ENCODE results near the gene TNN. TPM values are rescaled to one million over a fixed set of nuclear protein-coding genes. Genes with fewer than 3 reads are reported as not detected.

The TNN gene
- total RNA-seq, 1 experiment from 2014 or later = 0.31 TPM

DNA sequence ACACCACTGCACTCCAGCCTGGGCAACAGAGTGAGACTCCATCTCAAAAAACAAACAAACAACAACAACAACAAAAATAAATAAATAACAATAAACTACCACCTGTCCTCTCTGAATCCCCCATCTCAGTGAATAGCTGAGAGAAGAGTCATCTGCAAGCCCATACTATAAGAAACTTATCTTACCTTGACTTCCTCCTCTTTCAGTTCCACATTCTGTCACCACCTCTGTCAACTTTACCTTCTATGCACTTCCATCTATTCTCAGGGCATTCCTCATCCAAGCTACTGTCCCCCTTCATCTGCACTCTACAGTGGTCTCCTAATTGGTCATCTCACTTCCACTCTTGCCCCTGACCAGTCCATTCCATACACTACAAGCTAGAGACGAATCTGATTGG, 66.9 kb downstream of the TNN start:
- Histone ChIP-seq H3K27me3 (ENCODE audit: control insufficient read depth, insufficient read depth, low read length) (no peaks in the 10 kb centered on the region; the same call in 1 of the 2 replicates), H3K36me3 (replicated peaks; ENCODE audit: control insufficient read depth, insufficient read depth, low read length) (no peaks in the 10 kb centered on the region), H3K4me3 (ENCODE audit: insufficient read depth, low read depth, low read length) (no peak overlapping the region)
- DNase-seq = no peak

DNA sequence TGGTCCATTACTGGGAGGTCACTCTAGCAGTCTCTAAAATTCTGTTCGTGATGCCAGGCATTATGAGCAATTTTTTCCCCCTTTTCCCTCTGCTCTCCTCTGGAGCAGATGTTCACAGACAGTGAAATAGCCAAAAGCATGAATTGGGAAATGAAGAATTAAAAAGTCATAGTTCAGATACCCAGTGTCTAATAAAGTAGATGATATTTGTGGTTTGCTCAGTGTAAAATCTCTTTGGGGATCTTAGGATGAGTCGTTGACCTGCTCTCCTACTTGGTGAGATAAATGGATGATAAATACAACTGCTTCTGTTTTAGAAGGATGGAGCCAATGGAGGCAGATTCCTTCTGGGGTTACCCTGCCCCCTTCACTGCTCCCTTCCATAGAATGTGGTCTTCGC, 68.6 kb downstream of the TNN start:
- DNase-seq = no peak
- Histone ChIP-seq H3K27me3 (ENCODE audit: control insufficient read depth, insufficient read depth, low read length) (no peaks in the 10 kb centered on the region; the same call in 1 of the 2 replicates), H3K4me3 (ENCODE audit: insufficient read depth, low read depth, low read length) (no peak overlapping the region), H3K36me3 (replicated peaks; ENCODE audit: control insufficient read depth, insufficient read depth, low read length) (no peaks in the 10 kb centered on the region)

DNA sequence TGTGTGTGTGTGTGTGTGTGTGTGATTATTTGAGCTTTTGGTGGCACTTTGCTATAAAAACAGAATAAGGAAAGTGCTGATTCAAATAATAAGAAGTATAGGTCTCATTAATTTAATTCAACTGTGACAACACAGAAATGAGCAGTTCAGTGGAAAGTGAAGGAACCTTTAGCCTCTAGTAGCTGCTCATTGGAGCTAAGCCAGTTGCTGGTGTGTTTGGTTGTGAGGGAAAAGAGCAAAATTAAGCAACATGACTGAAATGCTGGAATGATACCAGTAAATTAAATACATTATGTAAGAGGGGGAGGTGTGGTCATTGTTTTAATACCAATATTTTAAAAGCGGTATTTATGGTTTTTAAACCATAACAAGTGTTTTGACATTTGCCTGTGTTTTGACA, 69.7 kb downstream of the TNN start:
- no peak for DNase-seq
- H3K36me3 ChIP-seq (replicated peaks; ENCODE audit: control insufficient read depth, insufficient read depth, low read length) = no peaks in the 10 kb centered on the region
- H3K27me3 ChIP-seq (ENCODE audit: control insufficient read depth, insufficient read depth, low read length) = no peaks in the 10 kb centered on the region; the same call in 1 of the 2 replicates
- H3K4me3 ChIP-seq (ENCODE audit: insufficient read depth, low read depth, low read length) = no peak overlapping the region

DNA sequence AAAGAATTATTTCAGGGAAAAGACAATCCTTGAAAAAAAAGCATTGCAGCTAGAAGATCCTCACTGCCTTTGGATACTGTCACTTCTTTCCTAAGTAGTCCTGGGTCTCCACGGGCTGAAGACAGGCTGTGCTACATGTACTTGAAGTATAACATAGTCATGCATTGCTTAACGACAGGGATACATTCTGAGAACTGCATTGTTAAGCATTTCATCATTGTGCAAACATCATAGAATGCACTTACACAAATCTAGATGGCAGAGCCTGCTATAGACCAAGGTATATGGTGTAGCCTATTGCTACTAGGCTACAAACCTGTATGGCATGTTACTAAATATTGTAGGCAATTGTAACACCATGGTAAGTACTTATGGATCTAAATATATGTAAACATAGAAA, 70.9 kb downstream of the TNN start:
- no peak for DNase-seq
- no peaks in the 10 kb centered on the region for H3K36me3 ChIP-seq (replicated peaks; ENCODE audit: control insufficient read depth, insufficient read depth, low read length)
- H3K4me3 ChIP-seq (ENCODE audit: insufficient read depth, low read depth, low read length) = no peak overlapping the region
- H3K27me3 ChIP-seq (ENCODE audit: control insufficient read depth, insufficient read depth, low read length) = no peaks in the 10 kb centered on the region; the same call in 1 of the 2 replicates

DNA sequence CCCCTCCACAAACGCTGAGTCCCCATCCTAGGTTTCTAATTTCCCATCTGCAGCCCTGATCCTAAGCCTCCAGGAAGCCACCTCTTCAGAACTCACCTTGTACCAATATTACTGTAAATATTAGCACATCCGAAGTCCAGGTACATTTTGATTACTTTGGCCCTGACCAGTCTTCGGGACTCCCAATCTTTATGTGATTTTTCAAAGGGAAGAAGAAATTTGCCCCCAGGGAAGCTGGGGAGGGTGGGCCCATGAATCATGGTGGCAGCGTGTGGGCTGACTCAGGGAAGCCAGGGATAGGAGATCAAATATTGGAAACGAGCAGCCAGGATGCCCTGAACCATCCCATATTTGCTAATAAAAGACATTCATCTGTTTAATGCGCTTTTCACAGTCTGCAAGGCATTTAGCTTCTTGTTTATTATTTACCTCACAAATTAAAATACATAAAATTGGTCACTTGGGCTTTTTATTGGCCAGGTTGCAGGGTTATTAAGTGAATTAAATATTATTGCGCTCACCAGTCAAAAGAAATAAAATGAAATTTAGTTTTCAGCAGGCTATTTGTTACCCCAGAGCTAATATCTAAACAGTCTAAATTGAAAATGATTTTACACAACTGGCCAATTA, 78.4 kb downstream of the TNN start:
- peaks cover 3% of the 10 kb centered on the region; the same call in 1 of the 2 replicates for H3K27me3 ChIP-seq (ENCODE audit: control insufficient read depth, insufficient read depth, low read length)
- no peak for DNase-seq
- H3K4me3 ChIP-seq (ENCODE audit: insufficient read depth, low read depth, low read length) = no peak overlapping the region
- H3K36me3 ChIP-seq (replicated peaks; ENCODE audit: control insufficient read depth, insufficient read depth, low read length) = no peaks in the 10 kb centered on the region

DNA sequence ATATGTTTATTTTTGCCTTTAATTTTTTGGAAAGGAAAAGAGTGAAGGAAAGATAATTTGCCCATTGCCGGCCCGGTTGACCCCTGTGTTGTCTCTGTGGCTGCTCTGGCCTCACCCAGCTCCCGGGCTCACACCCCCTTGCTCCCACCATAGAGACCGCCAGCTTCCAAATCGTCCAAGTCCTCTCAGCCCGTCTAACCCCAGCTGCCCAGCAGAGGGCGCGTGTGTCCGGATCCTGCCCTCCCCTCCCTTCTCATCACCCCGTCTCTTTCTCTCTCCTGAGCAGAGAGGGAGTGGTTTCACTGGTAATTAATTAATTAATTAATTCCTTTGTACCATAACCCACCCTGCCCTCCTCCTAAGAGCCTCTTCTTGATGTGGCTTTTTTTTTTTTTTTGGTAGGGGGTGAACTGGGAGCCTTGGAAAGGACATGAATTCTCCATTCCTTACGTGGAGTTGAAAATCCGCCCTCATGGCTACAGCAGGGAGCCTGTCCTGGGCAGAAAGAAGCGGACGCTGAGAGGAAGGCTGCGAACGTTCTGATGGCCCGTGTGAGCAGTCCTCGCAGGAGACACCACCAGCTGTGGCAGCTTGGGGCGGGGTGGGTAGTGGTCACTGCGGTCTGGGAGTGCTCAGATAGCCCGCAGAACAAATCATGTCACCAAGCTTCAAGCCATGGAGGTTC, 79.0 kb downstream of the TNN start:
- Histone ChIP-seq H3K27me3 (ENCODE audit: control insufficient read depth, insufficient read depth, low read length) (peaks cover 3% of the 10 kb centered on the region; the same call in 1 of the 2 replicates), H3K4me3 (ENCODE audit: insufficient read depth, low read depth, low read length) (0 out of 2 replicates have a peak overlapping the region, but pooled peaks have one; percentile 0), H3K36me3 (replicated peaks; ENCODE audit: control insufficient read depth, insufficient read depth, low read length) (no peaks in the 10 kb centered on the region)
- DNase-seq = peak; percentile 87

DNA sequence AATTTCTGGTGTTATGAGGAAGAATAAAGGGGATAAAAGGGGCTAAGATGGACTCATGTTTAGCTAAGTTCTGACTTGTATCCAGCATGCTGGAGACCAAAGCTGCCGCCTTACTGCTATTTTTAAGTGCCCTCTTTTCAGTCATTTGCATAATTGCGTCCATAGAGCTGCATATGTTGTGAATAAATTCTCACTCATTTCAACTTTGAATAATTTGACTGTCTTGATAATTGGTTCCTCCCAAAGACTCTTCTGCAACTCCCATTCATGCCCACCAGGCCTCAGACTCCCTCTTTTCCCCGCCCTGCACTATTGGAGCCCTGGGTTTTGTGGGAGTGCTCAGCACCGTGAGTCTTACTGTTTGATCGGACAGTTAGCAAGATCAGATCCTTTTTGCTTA, 79.9 kb downstream of the TNN start:
- no peaks in the 10 kb centered on the region for H3K36me3 ChIP-seq (replicated peaks; ENCODE audit: control insufficient read depth, insufficient read depth, low read length)
- DNase-seq = no peak
- H3K4me3 ChIP-seq (ENCODE audit: insufficient read depth, low read depth, low read length) = no peak overlapping the region
- H3K27me3 ChIP-seq (ENCODE audit: control insufficient read depth, insufficient read depth, low read length) = peaks cover 3% of the 10 kb centered on the region; the same call in 1 of the 2 replicates

DNA sequence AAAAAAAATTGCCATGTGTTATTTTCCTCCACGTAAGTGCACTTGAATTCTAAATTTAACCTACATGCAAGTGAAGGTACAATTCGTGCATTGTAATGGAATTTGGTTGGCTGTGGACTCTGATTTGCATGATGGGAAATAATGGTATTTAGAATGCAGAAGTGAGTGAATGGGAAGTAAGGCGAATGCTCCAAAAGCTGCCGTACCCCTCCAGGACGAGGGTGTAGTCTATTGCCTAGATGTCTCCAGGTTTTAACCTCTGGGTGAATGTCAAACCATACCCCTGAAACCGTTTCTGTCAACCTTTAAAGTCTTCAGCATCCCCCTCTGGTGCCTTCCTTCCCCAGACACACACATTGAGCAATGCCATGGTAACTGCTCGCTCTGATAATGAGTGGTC, 80.4 kb downstream of the TNN start:
- Histone ChIP-seq H3K27me3 (ENCODE audit: control insufficient read depth, insufficient read depth, low read length) (peaks cover 3% of the 10 kb centered on the region; the same call in 1 of the 2 replicates), H3K4me3 (ENCODE audit: insufficient read depth, low read depth, low read length) (no peak overlapping the region), H3K36me3 (replicated peaks; ENCODE audit: control insufficient read depth, insufficient read depth, low read length) (no peaks in the 10 kb centered on the region)
- no peak for DNase-seq

DNA sequence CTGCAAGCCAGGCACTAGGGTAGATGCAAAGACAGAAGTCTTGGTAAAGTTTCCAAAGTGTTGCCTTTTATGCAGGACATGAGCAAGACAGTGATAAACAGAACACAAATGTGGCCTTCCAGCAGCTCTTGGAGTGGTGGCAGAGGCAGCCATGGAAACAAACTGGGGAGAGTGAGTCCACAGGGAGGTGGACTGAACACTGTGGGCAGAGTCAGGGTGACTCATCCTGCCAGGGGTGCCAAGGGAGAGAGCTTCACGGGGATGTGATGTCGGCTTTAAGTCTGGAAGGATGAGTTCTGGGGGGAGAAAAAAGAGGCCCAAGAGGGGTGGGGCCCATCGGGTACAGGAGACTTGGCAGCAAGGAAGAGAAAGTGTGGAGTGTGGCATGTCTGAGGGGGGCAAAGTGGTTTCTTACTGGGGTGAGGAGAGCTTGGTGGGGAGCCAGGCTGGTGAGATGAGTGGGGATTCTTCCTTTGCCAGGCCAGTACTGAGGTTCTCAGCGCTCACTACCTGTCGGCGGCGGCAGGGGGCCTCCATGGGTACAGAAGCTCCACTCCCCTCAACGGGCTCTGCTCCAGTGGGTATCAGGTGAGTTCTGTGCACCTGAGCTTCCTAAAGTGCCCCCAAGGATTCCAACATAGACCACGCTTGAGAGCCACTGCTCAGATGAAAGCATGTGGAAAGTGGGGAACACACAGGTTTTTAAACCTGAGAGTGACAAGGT, 83.1 kb downstream of the TNN start:
- no peak overlapping the region for H3K4me3 ChIP-seq (ENCODE audit: insufficient read depth, low read depth, low read length)
- H3K27me3 ChIP-seq (ENCODE audit: control insufficient read depth, insufficient read depth, low read length) = peaks cover 3% of the 10 kb centered on the region; the same call in 1 of the 2 replicates
- DNase-seq = no peak
- H3K36me3 ChIP-seq (replicated peaks; ENCODE audit: control insufficient read depth, insufficient read depth, low read length) = no peaks in the 10 kb centered on the region

DNA sequence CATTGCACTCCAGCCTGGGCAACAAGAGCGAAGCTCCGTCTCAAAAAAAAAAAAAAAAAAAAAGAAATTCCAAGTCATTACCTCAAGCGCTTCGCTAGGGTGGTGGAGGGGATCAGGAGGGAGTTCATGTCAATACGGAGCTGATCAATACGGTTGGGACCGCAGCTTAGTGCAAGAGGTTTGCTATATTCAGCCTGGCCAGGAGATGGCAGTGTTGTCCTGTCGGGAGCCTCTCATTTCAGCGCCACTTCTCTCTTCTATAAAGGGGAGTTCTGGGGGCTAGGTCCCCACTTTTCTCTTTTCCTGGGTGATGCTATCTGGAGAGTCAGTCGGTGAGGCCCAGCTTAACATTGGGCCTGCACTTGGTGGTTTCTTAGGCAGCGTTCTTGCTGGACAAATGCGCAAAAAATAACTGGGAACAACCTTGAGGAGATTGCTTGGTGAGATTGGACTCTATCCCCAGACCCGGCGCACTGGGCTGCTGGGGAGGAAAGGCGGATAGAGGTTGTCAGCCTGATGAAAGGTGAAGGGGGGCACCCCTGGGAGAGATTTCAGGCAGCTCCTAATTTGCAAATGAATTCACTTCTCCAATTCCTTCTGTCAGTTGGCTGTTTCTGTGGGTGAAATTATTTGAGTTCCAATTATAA, 84.5 kb downstream of the TNN start:
- H3K27me3 ChIP-seq (ENCODE audit: control insufficient read depth, insufficient read depth, low read length) = peaks cover 3% of the 10 kb centered on the region; the same call in 1 of the 2 replicates
- 0 out of 2 replicates have a peak overlapping the region, but pooled peaks have one; percentile 1 for H3K4me3 ChIP-seq (ENCODE audit: insufficient read depth, low read depth, low read length)
- H3K36me3 ChIP-seq (replicated peaks; ENCODE audit: control insufficient read depth, insufficient read depth, low read length) = no peaks in the 10 kb centered on the region
- DNase-seq = peak; percentile 85

DNA sequence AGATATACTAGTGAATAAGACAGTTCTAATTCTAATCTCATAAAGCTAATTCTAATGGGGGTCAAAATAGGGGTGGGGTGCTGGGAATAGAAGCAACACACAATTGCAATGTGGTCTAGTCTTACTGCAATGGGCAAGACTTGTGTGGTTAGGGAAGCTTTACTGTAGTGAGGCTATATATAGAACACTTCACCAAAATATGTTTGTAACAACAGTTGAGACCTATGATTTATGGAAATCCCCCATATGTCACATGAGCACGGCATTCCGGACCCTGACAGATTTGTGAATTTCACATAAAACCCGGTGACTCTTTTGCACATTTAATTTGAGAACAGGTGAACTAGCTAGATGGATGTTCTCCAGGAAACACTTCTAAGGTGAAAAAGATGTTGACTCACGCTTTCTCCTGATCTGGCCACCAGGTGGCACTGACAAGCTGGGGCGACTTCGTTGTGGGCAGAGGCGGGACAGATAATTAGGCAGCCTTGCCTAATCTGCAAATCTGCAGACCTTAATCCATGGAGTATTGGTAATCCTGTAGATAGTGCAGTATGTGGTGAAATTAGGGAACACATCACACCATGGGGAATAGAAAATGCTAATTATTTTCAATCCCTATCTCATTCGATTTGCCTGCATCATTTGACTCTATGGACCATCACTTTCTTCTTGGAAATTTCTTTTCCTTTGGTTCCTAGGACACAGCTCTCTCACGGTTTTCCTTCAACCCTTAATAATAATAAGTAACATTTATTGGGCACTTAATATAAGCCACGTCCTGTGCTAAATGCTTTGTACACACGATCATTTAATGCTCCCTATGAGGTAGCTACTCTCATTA, 87.2 kb downstream of the TNN start:
- Histone ChIP-seq H3K27me3 (ENCODE audit: control insufficient read depth, insufficient read depth, low read length) (peaks cover 3% of the 10 kb centered on the region; the same call in 1 of the 2 replicates), H3K36me3 (replicated peaks; ENCODE audit: control insufficient read depth, insufficient read depth, low read length) (no peaks in the 10 kb centered on the region), H3K4me3 (ENCODE audit: insufficient read depth, low read depth, low read length) (no peak overlapping the region)
- DNase-seq = peak; percentile 81

DNA sequence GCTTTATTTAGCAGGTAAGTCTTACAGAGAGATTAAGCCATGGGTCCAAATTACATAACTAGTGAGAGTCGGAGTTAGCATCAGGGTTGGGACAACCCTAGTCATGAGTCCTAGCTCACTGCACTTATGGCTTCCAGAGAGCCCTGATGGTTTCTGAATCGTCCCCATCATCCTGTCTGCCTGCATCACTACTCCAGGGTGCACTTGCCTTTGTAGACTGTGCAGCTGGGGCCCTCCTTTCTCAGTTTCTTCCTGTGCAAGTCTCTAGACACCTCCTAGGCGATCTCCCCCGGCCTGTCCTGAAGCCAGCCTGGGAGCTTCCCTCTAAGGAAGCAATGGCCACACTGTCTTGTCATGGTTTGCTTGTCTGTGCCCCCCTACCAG, 87.8 kb downstream of the TNN start:
- H3K36me3 ChIP-seq (replicated peaks; ENCODE audit: control insufficient read depth, insufficient read depth, low read length) = no peaks in the 10 kb centered on the region
- H3K27me3 ChIP-seq (ENCODE audit: control insufficient read depth, insufficient read depth, low read length) = peaks cover 3% of the 10 kb centered on the region; the same call in 1 of the 2 replicates
- DNase-seq = no peak
- H3K4me3 ChIP-seq (ENCODE audit: insufficient read depth, low read depth, low read length) = no peak overlapping the region

DNA sequence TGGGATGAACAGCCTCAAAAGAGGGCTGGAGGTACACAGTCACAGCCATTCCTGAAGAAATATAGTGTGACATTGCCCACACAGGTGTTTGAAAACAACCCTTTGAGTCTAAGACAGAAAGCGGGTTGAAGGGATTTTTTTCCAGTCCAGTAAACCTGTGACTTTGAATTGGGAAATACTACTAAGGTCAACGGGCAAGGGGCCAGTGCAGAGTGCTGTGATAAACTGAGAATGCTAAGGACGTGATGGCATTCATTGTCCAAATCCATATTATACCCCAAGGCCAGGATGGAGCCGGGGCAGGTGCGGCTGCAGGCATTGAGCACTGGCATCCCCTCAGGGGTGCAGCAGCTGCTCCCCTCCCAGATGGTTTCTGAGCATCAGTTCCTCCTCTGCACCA, 88.3 kb downstream of the TNN start:
- no peak for DNase-seq
- Histone ChIP-seq H3K36me3 (replicated peaks; ENCODE audit: control insufficient read depth, insufficient read depth, low read length) (no peaks in the 10 kb centered on the region; the same call in 1 of the 2 replicates), H3K4me3 (ENCODE audit: insufficient read depth, low read depth, low read length) (no peak overlapping the region), H3K27me3 (ENCODE audit: control insufficient read depth, insufficient read depth, low read length) (peaks cover under 1% of the 10 kb centered on the region; the same call in 1 of the 2 replicates)

DNA sequence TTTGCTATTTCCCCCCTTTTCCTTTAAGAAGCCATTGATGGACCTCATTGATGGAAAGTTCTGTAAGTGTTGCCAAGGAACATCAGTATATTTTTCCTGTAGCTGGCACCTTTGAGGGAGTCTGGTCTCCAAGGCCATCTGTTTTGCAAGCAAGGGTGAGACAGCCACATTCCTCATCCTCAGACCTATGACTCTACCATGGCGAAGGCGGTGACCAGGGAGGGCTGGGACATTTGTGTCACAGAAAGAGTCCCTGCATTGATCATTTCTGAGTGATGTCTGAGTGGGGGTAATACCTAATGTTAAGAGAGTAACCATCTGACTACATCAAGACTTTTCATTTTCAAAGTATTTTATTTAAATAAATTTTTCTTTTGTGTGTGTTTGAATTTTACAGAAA, 89.6 kb downstream of the TNN start:
- no peaks in the 10 kb centered on the region; the same call in 1 of the 2 replicates for H3K36me3 ChIP-seq (replicated peaks; ENCODE audit: control insufficient read depth, insufficient read depth, low read length)
- H3K4me3 ChIP-seq (ENCODE audit: insufficient read depth, low read depth, low read length) = no peak overlapping the region
- no peaks in the 10 kb centered on the region for H3K27me3 ChIP-seq (ENCODE audit: control insufficient read depth, insufficient read depth, low read length)
- DNase-seq = no peak

All from H7 (cell line).